ENCODE data around the gene GPC3. TPM values are rescaled to one million over a fixed set of nuclear protein-coding genes. Genes with fewer than 3 reads are reported as not detected.

The GPC3 gene
- total RNA-seq, 1 donor from 2014 or later: 628 TPM

DNA sequence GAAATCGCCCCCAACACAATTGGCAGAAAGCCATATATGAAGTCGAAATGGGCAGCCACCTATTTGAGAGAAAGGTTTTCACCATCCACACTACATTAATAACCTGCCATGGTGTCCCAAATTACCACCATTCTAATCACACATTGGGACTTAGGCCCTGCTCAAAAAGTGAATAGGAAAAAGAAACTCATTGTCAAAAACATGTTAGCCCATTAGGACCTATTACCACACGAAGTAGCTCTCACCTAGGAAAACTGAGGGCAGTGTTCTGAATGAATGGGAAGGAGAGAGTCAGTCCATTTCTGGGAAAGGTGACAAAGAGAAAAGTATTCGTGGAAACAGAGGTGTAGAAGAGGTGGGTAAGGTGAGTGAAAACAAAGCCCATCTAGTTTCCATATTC is 60.8 kb downstream of the GPC3 start:
- Mint-ChIP-seq H3K4me1 (ENCODE audit: unreplicated experiment) (peaks cover 39% of the 10 kb centered on the region), H3K27me3 (no peaks in the 10 kb centered on the region), H3K36me3 (peaks cover 32% of the 10 kb centered on the region), H3K4me3 (no peak overlapping the region), H3K27ac (no peak overlapping the region), H3K9me3 (peaks cover 4% of the 10 kb centered on the region)
- no peak for DNase-seq (ENCODE audit: extremely low spot score, unreplicated experiment)
- TF ChIP-seq, protein P1, sequence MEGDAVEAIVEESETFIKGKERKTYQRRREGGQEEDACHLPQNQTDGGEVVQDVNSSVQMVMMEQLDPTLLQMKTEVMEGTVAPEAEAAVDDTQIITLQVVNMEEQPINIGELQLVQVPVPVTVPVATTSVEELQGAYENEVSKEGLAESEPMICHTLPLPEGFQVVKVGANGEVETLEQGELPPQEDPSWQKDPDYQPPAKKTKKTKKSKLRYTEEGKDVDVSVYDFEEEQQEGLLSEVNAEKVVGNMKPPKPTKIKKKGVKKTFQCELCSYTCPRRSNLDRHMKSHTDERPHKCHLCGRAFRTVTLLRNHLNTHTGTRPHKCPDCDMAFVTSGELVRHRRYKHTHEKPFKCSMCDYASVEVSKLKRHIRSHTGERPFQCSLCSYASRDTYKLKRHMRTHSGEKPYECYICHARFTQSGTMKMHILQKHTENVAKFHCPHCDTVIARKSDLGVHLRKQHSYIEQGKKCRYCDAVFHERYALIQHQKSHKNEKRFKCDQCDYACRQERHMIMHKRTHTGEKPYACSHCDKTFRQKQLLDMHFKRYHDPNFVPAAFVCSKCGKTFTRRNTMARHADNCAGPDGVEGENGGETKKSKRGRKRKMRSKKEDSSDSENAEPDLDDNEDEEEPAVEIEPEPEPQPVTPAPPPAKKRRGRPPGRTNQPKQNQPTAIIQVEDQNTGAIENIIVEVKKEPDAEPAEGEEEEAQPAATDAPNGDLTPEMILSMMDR (conservative IDR thresholded peaks at IDR 0.05): no peak

DNA sequence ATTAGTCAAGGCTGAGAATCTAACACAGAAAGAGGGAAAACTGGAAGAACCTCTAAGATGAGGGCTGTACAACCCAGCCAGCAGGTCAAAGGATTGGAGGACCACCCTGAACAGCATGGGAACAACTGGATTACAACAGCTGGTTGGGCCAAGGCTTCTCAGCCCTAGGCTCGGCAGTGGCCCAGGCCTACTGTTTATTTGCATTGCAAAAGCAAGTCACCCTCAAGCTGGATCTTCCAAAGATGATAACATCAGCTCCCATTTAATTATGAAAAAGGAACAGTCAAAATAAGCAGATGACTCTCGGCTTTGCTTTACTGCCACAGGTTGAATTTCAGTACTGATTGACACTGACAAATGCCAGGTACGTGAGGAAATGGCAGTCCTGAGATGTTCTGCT is 61.8 kb downstream of the GPC3 start:
- peaks cover 39% of the 10 kb centered on the region for H3K4me1 Mint-ChIP-seq (ENCODE audit: unreplicated experiment)
- TF ChIP-seq, protein P1 (conservative IDR thresholded peaks at IDR 0.05): no peak
- H3K9me3 Mint-ChIP-seq: peaks cover 4% of the 10 kb centered on the region
- no peak overlapping the region for H3K27ac Mint-ChIP-seq
- no peaks in the 10 kb centered on the region for H3K27me3 Mint-ChIP-seq
- no peak for DNase-seq (ENCODE audit: extremely low spot score, unreplicated experiment)
- peaks cover 28% of the 10 kb centered on the region for H3K36me3 Mint-ChIP-seq
- H3K4me3 Mint-ChIP-seq: no peak overlapping the region

DNA sequence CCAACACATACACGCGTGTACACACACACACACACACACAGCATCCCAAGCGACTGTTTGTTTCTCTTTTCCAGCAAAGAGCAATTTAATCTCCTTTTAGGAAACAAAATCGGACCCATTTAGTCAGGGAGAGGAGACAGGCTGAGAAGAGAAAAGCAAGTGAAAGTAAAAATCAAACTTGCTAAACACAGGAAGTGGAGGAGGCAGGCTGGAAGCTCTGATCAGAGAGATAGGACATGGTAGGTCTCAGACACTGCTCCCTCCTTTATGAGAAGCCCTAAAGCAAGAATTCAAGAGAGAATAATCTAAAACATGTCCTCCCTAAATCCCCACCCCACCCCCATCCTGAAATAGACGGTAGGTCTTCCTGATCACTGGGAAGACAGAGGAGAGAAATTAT is 62.3 kb downstream of the GPC3 start:
- no peak overlapping the region for H3K27ac Mint-ChIP-seq
- H3K4me3 Mint-ChIP-seq: no peak overlapping the region
- peaks cover 39% of the 10 kb centered on the region for H3K4me1 Mint-ChIP-seq (ENCODE audit: unreplicated experiment)
- TF ChIP-seq, protein P1 (conservative IDR thresholded peaks at IDR 0.05): no peak
- no peak for DNase-seq (ENCODE audit: extremely low spot score, unreplicated experiment)
- H3K36me3 Mint-ChIP-seq: peaks cover 28% of the 10 kb centered on the region
- no peaks in the 10 kb centered on the region for H3K27me3 Mint-ChIP-seq
- H3K9me3 Mint-ChIP-seq: peaks cover 4% of the 10 kb centered on the region

DNA sequence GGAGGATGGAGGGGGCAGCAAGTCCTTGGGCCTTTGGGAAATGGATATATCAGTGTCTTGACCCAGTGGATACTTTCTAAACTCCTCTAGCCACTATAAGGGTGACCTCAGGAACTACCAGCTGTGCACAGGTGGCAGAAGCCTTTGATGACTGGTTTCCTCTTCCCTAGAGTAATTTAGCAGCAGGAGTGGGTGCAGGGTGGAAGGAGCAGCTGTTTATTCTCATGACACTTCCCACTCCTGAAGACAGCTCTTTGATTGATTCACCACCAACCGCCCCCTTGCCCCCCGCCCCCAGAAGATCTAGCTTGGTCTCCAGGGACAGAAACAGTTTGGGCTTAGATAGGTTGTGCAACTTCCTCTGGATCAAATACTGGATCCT is 63.0 kb downstream of the GPC3 start:
- Mint-ChIP-seq H3K4me3 (no peak overlapping the region), H3K36me3 (peaks cover 28% of the 10 kb centered on the region), H3K4me1 (ENCODE audit: unreplicated experiment) (peaks cover 39% of the 10 kb centered on the region), H3K9me3 (peaks cover 6% of the 10 kb centered on the region), H3K27ac (no peak overlapping the region), H3K27me3 (no peaks in the 10 kb centered on the region)
- DNase-seq (ENCODE audit: extremely low spot score, unreplicated experiment): no peak
- TF ChIP-seq, protein P1 (conservative IDR thresholded peaks at IDR 0.05): no peak

DNA sequence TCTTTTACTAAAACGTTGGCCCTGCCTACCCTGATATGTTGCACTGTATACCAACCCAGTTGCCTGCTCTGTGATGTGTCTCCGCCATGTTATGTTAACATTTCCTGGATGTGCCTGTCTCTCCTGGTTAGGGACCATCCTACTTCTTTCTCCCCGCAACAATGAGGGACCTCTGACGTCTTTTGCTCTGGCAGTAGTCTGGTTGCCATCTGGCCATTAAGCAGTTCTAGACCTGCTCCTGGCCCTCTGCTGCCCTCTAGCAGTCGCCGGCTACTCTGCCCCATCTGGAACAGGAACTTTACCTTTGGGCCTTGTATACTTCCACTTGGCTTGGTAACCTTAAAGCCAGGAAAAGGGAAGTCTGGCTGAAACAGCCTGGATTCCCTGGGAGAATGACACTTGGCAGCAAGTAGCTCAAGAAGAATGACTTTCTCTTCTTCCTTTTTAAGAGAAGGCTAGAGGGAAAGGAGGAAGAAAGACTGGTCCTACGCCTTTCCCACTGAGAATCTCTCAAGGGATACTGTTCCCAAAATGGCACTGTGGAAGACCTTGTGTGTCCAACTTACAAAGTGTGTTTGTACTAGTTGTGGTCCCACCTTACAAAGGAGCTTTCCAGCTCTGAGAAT is 63.5 kb downstream of the GPC3 start:
- Mint-ChIP-seq H3K9me3 (peaks cover 8% of the 10 kb centered on the region), H3K4me3 (no peak overlapping the region), H3K36me3 (peaks cover 33% of the 10 kb centered on the region), H3K27ac (peak overlapping the region; percentile 2), H3K4me1 (ENCODE audit: unreplicated experiment) (peaks cover 39% of the 10 kb centered on the region), H3K27me3 (no peaks in the 10 kb centered on the region)
- DNase-seq (ENCODE audit: extremely low spot score, unreplicated experiment): no peak
- TF ChIP-seq, protein P1 (conservative IDR thresholded peaks at IDR 0.05): peak; percentile 71

Data from type B pancreatic cell (in vitro differentiated cells).